Measurements from ENCODE around the gene THRB.

DNA sequence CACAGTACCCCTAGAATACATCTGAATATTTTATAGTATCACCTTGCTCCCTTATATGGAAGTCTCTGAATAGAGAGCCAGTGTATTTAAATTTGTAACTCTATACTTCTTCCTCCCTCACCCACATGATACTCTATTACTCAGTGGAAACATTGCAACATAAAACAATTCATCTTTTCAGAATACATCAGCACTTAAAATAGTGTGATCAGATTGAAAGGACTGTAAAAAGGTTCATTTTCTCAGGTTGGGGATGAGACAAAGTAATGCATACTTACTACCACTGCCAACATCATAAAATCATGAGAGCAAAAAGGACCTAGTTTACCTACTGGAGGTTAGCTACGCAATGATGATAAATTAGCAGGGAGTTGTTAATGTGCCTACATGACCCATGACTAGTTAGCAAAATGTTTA lies 13.8 kb upstream of the THRB start:
- no peak for TF ChIP-seq POLR2A (IDR thresholded peaks at IDR 0.05; ENCODE audit: low read depth, low read length)
- TF ChIP-seq PAX5 (IDR thresholded peaks at IDR 0.05; ENCODE audit: insufficient read depth, low read length, severe bottlenecking): no peak
- no peak for TF ChIP-seq POLR2AphosphoS5 (IDR thresholded peaks at IDR 0.05; ENCODE audit: low read depth, low read length)
- TF ChIP-seq TAF1 (IDR thresholded peaks at IDR 0.05; ENCODE audit: low read depth, low read length): no peak
- TF ChIP-seq POU2F2 (IDR thresholded peaks at IDR 0.05; ENCODE audit: low read depth, low read length): no peak
